ENCODE measurements around the gene ATP10B. TPM values are rescaled to one million over a fixed set of nuclear protein-coding genes. Genes with fewer than 3 reads are reported as not detected.

The ATP10B gene
- total and polyA plus RNA-seq, 4 donors: 0.08 to 7.2 (median 0.53) TPM

DNA sequence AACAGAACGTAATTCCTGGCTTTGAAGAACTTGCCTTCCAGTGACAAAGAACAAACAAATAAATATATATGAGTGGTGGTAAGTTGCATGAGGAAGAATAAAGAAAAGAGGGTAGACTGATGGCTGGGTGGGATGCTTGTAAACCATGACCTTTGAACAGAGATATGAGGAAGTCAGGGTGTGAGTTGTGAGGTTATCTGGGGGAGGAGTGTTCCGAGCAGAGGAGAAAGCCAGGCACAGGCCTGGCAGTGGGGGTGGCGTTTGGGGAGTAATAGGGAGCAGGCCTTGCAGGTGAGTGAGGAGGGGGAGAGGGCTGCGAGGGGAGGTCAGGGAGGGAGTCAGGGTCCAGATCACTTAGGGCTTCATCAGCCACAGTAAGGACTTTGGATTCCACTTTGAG, 217.0 kb downstream of the ATP10B start:
- 75 to 83% methylated on average over 4 of the region's 4 CpGs for WGBS, 2 donors
- no peaks in the 10 kb centered on the region for H3K4me1 ChIP-seq (ENCODE audit: control insufficient read depth in 5 of 5, insufficient read depth in 5 of 5, low read length in 5 of 5)
- ATAC-seq (ENCODE audit: insufficient read depth, low FRiP score) (no peak), DNase-seq (no peak)
- no peak overlapping the region for H3K9ac ChIP-seq (ENCODE audit: insufficient read depth in 1 of 2, low read length in 2 of 2)
- no peak overlapping the region for H3K27ac ChIP-seq (ENCODE audit: low read depth in 1 of 2, low read length in 1 of 2)
- H3K36me3 ChIP-seq (ENCODE audit: control insufficient read depth in 4 of 4, insufficient read depth in 4 of 4, low read length in 4 of 4): no peaks in the 10 kb centered on the region
- TF ChIP-seq, protein P1, sequence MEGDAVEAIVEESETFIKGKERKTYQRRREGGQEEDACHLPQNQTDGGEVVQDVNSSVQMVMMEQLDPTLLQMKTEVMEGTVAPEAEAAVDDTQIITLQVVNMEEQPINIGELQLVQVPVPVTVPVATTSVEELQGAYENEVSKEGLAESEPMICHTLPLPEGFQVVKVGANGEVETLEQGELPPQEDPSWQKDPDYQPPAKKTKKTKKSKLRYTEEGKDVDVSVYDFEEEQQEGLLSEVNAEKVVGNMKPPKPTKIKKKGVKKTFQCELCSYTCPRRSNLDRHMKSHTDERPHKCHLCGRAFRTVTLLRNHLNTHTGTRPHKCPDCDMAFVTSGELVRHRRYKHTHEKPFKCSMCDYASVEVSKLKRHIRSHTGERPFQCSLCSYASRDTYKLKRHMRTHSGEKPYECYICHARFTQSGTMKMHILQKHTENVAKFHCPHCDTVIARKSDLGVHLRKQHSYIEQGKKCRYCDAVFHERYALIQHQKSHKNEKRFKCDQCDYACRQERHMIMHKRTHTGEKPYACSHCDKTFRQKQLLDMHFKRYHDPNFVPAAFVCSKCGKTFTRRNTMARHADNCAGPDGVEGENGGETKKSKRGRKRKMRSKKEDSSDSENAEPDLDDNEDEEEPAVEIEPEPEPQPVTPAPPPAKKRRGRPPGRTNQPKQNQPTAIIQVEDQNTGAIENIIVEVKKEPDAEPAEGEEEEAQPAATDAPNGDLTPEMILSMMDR (IDR thresholded peaks at IDR 0.05; ENCODE audit: control extremely low read depth, extremely low read depth): no peak
- no peak overlapping the region for H3K4me3 ChIP-seq
- H3K27me3 ChIP-seq (ENCODE audit: control insufficient read depth in 3 of 3, insufficient read depth in 3 of 3, low read length in 2 of 3): no peaks in the 10 kb centered on the region
- peaks cover 0 to 4% (median 0%) of the 10 kb centered on the region in 4 donors for H3K9me3 ChIP-seq (ENCODE audit: control insufficient read depth in 4 of 4, insufficient read depth in 3 of 4, low read length in 3 of 4)

DNA sequence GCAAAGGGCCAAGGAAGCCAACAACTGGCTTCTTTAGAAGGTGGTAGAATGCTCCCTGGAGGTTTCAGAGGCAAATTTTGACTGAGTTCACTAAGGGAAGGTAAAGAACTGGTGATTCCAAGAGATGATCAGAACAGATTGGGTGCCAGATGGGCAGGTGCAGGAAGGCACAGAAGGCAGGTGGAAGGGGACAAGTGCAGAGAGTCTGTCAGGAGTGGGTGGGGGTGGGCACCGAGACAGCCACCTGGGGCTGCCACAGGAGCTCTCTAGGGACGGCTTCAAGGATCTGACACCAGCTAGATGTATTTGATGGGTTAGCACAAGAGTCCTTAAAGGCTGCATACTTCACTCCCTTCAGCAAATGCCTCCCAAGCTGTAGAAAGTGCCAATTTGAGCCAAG, 223.0 kb downstream of the ATP10B start:
- DNase-seq (no peak), ATAC-seq (ENCODE audit: insufficient read depth, low FRiP score) (no peak)
- Histone ChIP-seq H3K27me3 (ENCODE audit: control insufficient read depth in 3 of 3, insufficient read depth in 3 of 3, low read length in 2 of 3) (no peaks in the 10 kb centered on the region), H3K27ac (ENCODE audit: low read depth in 1 of 2, low read length in 1 of 2) (no peak overlapping the region), H3K9ac (ENCODE audit: insufficient read depth in 1 of 2, low read length in 2 of 2) (no peak overlapping the region), H3K36me3 (ENCODE audit: control insufficient read depth in 4 of 4, insufficient read depth in 4 of 4, low read length in 4 of 4) (no peaks in the 10 kb centered on the region), H3K4me1 (ENCODE audit: control insufficient read depth in 5 of 5, insufficient read depth in 5 of 5, low read length in 5 of 5) (no peaks in the 10 kb centered on the region), H3K9me3 (ENCODE audit: control insufficient read depth in 4 of 4, insufficient read depth in 3 of 4, low read length in 3 of 4) (peaks cover 0 to 4% (median 0%) of the 10 kb centered on the region in 4 donors), H3K4me3 (no peak overlapping the region)
- TF ChIP-seq, protein P1 (IDR thresholded peaks at IDR 0.05; ENCODE audit: control extremely low read depth, extremely low read depth): no peak
- whole genome bisulfite sequencing, 2 donors: 66 to 72% methylated on average over 2 of the region's 2 CpGs

DNA sequence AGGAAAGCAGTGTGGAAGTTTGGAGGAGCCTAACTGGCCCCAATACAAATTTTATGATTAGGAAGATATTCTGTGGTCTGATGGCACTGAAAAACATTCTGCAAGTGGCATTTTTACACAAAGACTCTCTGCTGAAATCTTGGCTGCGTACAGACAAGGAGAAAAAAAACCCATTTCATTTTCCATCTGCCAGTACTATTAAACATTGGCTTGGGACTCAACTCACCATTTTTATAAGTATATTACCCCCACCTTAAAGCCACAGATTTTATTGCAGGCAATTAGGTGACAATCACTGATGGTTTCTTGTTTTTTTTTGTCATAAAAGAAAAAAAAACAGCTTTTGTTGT, 223.4 kb downstream of the ATP10B start:
- Histone ChIP-seq H3K27ac (ENCODE audit: low read depth in 1 of 2, low read length in 1 of 2) (no peak overlapping the region), H3K36me3 (ENCODE audit: control insufficient read depth in 4 of 4, insufficient read depth in 4 of 4, low read length in 4 of 4) (no peaks in the 10 kb centered on the region), H3K27me3 (ENCODE audit: control insufficient read depth in 3 of 3, insufficient read depth in 3 of 3, low read length in 2 of 3) (no peaks in the 10 kb centered on the region), H3K9ac (ENCODE audit: insufficient read depth in 1 of 2, low read length in 2 of 2) (no peak overlapping the region), H3K9me3 (ENCODE audit: control insufficient read depth in 4 of 4, insufficient read depth in 3 of 4, low read length in 3 of 4) (peaks cover 0 to 4% (median 0%) of the 10 kb centered on the region in 4 donors), H3K4me1 (ENCODE audit: control insufficient read depth in 5 of 5, insufficient read depth in 5 of 5, low read length in 5 of 5) (no peaks in the 10 kb centered on the region), H3K4me3 (no peak overlapping the region)
- TF ChIP-seq, protein P1 (IDR thresholded peaks at IDR 0.05; ENCODE audit: control extremely low read depth, extremely low read depth): no peak
- DNase-seq: no peak
- ATAC-seq (ENCODE audit: insufficient read depth, low FRiP score): no peak
- WGBS, 2 donors: 86 to 90% methylated on average over 1 of the region's 1 CpG

DNA sequence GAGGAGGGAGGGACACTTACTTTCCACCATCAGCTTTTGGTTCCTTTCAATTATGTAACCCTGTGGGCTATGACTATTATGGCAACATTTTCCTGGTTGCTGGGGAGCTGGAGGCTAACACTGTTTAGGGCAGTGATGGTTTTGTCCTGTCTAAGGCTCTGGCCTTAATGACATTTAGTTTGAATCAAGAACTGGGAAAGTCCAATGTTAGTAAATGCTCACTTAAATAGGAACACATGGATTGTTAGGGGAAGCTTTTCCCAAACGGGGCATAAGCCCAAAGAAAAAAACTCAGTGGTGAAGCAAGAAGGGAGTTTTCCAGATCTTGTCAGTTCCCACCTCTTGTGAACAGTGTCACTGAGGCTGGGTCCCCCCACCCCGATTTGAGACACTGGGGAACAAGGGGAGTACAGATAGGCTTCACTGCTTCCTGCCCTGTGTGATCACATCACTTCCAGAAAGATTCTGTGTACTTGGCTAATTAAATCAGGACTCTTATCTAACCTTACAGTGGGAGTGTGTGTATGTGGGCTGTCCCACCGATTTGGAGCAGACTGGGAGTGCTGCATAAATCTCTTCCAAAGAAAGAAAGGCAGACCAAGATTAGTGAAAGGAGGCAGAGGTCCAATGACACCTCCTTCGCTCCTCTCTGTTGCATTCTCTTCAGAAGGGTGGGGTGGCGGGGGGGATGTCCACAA, 223.9 kb downstream of the ATP10B start:
- ATAC-seq (ENCODE audit: insufficient read depth, low FRiP score) (no peak), DNase-seq (no peak)
- H3K27ac ChIP-seq (ENCODE audit: low read depth in 1 of 2, low read length in 1 of 2): no peak overlapping the region
- H3K9ac ChIP-seq (ENCODE audit: insufficient read depth in 1 of 2, low read length in 2 of 2): no peak overlapping the region
- no peaks in the 10 kb centered on the region for H3K27me3 ChIP-seq (ENCODE audit: control insufficient read depth in 3 of 3, insufficient read depth in 3 of 3, low read length in 2 of 3)
- H3K9me3 ChIP-seq (ENCODE audit: control insufficient read depth in 4 of 4, insufficient read depth in 3 of 4, low read length in 3 of 4): peaks cover 0 to 4% (median 0%) of the 10 kb centered on the region in 4 donors
- 60 to 73% methylated on average over 5 of the region's 5 CpGs for whole genome bisulfite sequencing, 2 donors
- no peak overlapping the region for H3K4me3 ChIP-seq
- TF ChIP-seq, protein P1 (IDR thresholded peaks at IDR 0.05; ENCODE audit: control extremely low read depth, extremely low read depth): no peak
- H3K4me1 ChIP-seq (ENCODE audit: control insufficient read depth in 5 of 5, insufficient read depth in 5 of 5, low read length in 5 of 5): no peaks in the 10 kb centered on the region
- no peaks in the 10 kb centered on the region for H3K36me3 ChIP-seq (ENCODE audit: control insufficient read depth in 4 of 4, insufficient read depth in 4 of 4, low read length in 4 of 4)
